HG02943 (cell line): ENCODE measurements around the gene SYT2.
"Not testable (repeated sequence)": the region's sequence is repeated elsewhere in the genome, so short reads cannot be mapped to it uniquely, and the experiment has no call there.

ENCODE experiments used
- ATAC-seq: cut with Tn5 transposase; IDR thresholded peaks from one replicate; pipeline ENCODE4 v1.9.1; 2021; ENCODE audit warnings: mild to moderate bottlenecking, low read depth, moderate library complexity; ENCODE audit not compliant: unreplicated experiment

Gene SYT2

DNA sequence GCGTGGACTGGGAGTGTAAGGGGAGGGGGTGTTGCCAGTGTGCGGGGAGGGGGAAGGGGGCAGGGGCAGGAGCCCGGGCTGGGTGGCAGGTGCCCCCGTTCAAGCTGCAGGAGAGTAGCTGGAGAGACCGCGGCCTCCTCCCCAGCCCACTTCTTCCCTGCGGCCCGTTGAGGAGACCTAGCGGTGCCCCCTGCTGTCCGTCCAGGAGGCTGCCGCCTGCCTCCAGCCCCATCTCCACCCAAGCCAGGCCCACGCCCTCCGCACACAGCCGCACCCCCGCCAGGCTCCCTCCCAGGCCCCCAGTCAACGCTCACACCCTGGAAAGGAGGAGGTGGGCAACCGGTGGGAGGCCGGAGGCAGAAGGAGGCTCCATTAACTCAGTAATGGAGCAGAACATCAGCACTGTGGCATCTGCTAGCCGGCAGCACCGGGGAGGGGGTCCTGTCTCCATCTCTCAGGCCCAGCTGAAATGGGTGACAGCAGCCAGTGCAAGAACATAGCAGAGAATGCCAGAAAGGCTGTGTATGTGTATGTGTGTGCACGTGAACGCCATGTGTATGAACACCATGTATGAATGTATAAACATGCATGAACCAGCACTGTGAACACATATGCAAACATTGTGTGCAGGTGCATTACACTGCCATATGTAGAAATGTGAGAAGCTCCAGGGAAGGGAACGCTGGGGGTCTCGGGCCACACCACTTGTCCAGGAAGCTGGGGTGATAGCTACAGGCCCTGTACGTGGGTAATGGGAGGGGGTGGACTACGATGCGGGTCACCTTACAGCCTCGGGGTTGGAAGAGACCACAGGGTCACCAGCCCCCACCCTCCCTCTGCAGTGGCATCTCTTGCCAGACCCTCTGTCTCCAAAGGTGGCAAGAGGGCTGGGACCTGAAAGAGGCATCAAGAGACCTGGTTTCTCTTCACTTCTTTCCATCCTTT, 84.6 kb downstream of the SYT2 start:
- no peak for ATAC-seq

DNA sequence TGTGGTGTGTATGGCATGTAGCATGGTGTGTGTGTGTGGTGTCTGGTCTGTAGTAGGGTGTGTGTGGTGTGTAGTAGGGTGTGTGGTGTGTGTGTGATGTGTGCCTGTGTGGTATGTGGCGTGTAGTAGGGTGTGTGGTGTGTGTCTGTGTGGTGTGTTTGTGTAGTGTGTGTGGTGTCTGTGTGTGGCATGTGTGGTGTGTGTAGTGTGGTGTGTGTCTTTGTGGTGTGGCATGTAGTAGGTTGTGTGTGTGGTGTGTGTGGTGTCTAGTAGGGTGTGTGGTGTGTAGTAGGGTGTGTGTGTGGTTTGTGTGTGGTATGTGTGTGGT, 85.5 kb downstream of the SYT2 start:
- ATAC-seq, result no peak

DNA sequence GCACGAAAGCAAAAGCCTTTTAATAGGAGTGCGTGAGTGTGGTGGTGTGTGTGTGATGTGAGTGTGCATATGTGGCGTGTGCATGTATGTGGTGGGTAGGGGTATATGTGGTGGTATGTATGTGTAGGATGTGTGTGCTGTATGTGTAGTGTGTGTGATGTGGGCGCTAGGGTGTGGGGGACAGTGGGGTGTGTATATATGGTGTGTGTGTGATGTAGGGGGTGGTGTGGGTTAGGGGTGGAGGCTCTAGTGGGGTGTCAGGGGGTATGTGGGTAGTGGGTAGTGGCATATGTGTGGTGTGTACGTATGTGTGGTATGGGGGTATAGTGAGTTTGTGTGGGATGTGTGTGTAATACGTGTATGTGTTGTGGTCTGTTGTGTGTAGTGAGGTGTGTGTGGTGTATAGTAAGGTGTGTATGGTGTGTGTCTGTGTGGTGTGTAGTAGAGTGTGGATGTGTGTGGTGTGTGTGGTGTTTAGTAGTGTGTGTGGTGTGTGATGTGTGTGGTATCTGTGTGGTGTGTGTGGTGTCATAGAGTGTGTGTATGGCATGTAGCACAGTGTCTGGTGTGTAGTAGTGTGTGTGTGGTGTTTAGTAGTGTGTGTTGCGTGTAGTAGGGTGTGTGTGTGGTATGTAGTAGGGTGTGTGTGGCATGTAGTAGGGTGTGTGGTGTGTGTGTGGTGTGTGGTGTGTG, 86.0 kb downstream of the SYT2 start:
- ATAC-seq, result no peak

DNA sequence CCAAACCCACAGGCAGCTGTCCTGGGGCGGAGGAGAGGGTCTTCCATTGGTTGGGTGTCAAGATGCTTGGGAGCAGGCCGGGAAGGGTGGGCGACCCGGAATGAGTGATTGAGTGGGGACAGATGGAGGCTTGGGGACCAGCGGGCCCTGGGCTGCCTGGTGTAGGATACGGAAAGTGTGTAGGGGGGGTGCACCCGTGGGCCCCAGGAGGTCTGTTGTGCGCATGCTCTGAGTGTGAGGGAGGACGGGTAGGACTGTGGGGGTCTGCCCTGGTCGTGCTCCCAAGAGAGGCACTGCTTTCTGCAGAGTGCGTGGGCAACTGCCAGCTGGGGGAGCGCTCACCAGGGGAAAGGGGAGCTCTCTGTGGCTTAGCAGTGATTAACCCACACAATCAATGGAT, 86.8 kb downstream of the SYT2 start:
- ATAC-seq, result not testable (repeated sequence)

DNA sequence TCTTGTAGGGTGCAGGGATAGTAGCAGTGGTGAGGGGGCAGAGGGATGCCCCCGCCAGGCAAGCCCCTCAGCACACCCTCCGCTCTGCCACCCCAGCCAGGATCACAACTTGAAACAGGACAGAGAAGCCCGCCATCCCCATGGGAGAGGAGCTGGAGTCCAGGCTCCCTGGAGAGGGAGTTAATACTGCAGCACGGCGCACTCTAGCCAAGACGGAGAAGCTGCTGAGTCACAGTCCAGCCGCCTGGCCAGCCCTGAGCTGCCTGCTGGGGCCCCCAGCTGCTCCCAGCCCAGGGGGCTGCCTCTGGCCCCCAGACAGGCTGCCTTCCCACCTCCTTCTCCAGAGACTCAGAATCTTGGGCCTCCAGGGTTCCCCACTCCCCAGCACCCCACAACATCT, 87.2 kb downstream of the SYT2 start:
- ATAC-seq, result no peak

DNA sequence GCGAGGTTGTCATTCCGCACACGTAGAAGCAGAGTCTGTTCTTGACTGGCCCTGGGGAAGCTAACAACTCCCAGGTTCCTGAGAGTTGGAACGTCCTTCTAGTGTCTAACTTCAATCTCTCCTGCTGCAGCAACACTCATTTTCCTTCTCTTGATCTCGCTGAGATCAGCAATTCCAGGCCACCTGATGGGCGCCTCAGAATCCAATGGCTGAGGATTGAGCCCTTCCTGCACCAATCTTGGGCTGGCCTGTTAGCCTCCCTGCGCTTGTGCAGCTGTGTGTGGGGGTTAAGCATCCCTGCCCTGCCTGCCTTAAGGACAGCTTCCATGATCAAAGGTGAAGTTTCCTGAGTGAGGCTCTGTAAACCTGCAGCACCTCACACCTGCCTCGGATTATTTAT, 87.9 kb downstream of the SYT2 start:
- ATAC-seq, result no peak

DNA sequence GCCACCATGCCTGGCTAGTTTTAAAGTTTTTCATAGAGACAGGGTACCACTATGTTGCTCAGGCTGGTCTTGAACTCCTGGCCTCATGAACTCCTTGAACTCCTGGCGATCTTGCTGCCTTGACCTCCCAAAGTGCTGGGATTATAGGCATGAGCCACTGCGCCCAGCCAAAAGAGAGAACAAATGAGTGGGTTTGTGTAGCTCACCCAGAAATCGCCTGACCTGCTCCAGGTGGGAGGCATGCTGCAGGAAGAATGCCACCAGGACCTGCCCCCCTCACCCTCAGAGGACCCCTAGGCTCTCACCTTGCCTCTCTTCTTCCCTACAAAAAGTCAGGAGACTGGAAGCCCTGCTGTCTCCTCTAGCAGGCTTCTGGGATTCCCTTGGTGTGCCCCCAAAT, 88.8 kb downstream of the SYT2 start:
- ATAC-seq, result no peak

DNA sequence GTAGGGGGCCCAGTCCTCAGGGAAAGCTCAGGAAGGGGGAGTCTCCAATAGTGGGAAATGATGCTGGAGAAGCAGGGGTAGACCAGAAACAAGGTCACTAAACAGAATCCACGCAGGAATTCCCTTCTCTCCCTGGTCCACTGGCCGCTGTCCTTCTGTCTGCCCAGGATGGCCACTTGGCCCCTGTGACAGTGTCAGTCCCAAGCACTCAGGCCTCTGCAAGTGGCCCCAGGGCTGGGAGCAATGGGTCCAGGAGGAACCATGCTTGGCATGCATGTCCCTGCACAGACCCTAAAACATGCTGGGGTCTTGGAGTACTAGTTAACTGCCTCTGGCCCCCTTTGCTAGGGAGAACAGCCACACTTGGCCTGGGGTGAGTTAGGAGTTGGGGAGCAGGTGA, 90.2 kb downstream of the SYT2 start:
- not testable (repeated sequence) for ATAC-seq

DNA sequence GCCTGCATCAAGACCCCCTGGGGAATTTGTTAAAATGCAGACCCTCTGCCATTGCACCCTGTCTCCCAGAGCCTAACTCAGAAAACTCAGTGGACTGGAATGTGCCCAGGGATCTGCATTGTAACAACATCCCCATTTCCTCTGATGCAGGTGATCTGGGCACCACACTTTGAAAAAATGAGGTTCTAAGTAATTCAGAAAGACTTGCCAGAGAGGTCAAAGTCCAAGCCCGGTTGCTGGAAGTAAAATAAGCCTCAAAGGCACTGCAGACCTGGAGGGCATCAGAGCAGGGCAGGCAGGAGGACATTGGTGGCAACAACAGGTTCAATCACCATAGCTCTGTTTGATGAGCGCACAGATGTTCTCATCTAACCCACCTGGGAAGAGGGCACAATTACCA, 90.7 kb downstream of the SYT2 start:
- ATAC-seq, result no peak

DNA sequence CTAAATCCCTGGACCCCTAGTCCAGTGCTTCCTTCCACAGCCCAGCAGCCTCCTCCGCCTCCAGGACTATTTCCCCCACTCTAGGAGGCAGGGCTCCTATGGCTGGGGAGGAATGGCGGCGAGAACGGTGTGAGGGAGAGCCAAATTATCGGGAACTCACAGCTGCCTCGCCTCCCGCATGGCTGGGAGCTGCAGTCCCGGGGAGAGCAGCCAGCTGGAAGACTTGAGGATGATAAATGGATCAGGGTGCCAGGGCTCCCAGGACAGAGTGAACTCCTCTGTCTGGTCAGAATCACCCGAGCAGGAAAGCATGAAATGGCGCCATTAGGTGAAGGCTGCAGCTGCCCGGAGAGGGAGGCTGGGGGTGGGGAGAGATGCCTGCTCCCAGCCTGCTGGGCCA, 91.2 kb downstream of the SYT2 start:
- not testable (repeated sequence) for ATAC-seq

DNA sequence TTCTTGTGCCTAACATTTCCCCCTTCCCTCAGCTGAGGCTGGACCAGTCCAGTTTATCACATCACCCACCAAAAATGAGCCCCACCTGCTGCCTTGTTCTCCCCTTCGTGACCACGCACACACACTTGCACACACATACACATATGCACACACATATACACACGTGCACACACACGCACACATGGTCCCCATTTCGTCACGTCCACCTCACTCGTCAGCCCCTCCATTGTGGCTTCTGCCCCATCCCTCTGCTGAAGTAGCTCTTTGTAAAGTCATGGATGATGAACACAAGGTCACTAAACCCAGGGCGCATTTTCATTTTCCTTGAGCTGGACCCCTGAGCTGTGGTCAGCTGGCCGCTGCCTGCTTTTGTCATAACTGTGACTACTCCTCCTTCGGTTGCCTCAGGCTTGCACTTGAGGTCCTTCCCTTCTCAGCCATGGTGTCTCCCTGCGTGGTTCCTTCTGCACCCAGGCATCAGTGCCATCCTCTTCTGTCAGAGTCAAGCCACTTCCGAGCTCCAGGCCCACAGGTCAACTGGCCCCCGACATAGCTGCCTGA, 93.8 kb downstream of the SYT2 start:
- ATAC-seq, result peak; percentile 13

DNA sequence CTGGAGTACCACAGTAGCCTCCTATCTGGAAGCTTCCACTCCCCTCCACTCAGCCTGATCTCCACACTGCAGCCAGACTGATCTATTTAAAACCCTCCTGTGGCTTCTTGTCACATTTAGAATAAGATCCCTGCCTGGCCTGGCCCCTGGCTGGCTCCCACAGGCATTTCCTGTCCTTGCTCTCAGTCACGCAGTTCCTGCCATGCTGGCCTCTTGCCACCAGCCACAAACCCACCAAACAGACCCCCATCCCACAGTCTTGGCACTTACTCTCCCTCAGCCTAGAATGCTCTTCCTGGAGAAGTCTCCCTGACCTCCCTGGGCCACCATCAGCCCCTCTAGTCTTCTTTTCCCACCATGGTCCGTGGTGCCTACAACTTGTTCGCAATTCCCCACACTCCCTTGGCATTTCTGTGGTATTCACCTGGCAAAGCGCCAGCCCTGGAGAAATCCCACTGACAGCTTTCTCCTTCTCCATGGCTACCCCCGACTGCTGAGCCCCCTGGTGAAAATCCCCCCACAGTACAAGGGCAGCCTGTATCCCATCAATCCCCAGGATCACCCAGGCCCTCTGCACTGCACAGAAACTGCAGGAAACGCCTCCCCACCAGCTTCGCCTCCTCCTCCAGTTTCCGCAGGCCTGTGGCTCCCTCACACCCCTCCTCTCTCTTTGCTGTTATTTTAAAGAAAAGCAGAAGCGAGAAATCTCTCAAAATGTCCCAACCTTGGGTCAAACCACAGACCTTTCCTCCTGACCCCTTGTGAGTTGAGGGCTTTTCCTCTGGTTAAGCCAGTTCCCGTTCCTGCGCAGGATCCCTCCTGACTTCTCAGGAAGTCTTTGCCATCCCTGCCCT, 94.5 kb downstream of the SYT2 start:
- peak; percentile 68 for ATAC-seq

DNA sequence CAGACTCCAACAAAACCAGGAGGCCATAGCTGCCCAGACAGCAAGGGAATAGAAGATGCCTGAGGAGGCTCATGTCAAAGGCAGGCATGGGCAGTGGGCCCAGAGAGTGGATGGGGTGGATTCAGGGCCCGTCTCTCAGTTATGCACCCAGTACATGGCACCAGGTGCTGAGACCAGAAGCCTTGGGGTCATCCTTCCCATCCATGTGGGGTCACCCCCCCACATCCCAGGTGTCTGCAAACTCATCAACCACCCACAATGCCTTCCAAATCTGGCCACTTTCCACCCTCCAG, 95.1 kb downstream of the SYT2 start:
- ATAC-seq, result not testable (repeated sequence)

DNA sequence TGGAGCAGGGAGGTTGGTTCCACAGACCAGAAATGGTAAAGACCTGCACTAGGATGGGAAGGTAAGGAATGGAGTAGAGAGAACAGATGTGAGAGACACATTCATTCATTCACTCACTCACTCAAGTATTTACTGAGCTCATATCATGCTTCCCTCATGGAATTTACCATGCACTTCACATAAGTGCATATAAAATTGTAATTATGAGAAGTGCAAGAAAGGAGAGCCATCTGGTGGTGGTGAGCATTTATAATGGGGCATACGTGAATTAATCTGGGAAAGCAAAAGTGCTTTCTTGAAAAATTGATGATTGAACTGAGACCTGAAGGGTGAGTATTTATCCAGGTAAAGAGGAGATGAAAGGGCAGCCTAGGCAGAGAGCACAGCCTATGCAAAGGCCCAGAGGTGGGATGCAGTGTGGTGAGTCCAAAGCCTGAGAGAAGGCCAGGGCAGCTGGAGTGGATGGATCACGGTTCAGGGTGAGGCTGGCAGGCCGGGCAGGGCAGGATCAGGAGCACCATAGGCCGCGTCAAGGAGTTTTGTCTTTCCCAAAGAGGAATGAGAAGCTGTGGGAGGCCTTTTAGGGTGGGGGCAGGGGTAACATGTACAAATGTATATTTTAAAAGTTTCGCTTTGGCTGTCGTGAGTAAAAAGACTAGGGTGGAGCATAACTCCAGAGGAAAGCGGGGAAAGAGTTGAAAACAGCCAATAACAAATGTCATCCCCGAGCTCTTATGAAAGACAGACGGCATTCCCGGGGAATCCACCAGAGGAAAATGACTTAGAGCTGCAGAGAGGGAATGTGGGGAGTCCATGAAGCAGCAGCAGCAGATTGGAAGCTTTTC, 95.7 kb downstream of the SYT2 start:
- not testable (repeated sequence) for ATAC-seq

DNA sequence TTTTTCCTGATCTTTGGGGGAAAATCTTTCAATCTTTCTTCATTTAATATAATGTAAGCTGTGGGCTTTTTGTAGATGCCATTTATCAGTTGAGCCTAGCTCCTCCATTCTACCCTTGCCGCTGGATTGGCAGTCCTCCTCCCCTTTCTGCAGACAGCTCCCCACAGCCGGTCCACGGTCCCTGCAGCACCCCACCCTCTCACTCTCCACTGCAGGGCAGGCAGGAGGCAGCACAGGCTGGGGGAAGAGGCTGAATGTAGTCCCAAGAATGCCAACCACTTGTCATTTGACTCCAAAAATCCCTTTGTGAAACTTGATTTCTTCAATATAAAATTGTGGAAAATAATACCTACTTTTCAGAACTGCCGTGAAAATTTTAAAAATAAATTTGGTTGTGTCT, 96.7 kb downstream of the SYT2 start:
- ATAC-seq, result no peak

DNA sequence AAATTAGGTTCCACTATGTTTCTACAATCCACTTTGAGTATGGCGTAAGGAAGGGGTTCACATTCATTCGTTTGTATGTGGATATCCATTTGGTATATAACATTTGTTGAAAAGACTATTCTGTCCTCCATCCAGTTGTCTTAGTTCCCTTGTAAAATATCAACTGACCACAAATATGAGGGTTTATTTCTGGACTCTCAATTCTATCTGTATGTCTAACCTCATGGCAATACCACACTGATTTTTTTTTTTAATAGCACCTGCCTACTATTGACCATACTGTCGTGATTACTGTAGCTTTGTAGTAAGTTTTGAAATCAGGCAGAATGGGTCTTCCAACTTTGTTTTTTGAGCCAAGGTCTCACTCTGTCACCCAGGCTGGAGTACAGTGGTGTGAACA, 98.2 kb downstream of the SYT2 start:
- not testable (repeated sequence) for ATAC-seq

DNA sequence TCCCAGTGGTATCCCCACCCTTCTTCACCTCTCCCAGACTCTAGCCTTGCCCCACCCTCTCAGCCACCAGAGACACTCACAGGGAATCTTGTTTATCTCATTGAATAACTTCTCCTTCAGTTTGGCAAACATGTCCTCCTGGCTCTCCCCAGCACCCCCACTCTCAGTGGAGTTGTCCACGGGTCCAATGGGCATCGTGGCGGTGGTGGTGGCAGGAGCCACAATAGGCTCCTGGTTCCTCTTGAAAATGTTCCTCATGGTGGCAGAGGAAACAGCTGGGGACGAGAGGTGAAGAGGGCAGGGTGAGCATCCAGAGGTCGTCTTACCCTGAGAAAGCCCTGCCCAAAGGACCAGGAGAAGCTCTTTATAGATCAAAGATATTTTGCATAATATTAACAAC, 104.7 kb downstream of the SYT2 start:
- ATAC-seq, result no peak

DNA sequence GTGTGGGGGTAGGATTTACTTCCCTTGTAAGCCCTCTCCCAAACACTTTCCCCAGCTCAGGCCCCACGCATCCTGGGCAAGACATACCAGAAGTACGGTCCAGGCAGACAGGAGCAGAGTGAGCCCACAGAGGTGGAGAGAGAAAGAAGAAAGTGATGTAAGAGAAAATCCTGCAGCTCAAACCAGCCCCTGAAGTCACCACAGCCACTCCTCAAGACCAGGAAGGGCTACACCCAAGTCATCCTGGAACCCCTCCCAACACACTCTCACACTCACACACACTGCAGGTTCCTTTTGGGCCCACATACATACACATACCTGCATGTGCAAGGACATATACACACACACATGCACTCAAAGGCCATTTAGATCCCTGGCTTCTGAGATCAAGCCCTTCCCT, 106.8 kb downstream of the SYT2 start:
- ATAC-seq, result no peak

DNA sequence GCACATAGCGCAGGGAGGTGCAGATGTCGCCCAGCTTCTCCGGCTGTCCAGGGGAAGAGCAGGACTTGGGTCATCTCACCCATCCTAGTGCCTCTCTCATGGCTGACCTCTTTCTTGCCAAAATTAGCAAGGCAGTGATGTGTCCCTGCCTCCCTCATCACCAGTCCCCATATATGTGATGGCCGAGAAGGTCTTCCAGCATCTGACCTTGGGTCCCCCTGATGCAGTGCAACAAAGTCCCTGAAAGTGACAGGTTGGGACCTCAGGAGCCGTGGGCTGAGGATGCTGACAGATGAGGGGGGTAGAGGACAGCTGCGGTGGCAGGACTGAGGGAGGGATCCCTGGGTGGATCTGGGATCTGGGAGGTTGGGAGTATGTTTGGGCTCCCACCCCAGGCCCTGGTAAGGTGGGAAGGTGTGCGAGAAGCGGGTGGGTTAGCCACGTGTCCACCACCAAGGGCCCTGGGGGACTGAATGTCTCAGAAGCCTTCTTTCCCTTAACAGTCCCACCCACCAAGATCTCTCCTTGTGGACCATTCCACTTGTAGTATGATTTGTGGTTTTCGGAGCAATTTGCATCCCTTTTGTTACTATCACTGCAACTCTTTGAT, 109.7 kb downstream of the SYT2 start:
- no peak for ATAC-seq
